Esophagus squamous epithelium (tissue), 5 donors: ENCODE results near the gene CABCOCO1. TPM values are rescaled to one million over a fixed set of nuclear protein-coding genes. Genes with fewer than 3 reads are reported as not detected.

ENCODE experiments used
- DNase-seq: peaks from one replicate; lab custom pipeline; 2025; lab: John Stamatoyannopoulos, UW
- H3K27ac ChIP-seq, 4 donors: fragments of 200-600 bp; sonication (generic); one replicate each; pipeline ENCODE4 v1.5.1; 2016 to 2019; ENCODE audit warnings: mild to moderate bottlenecking in 1 of 4
- H3K27me3 ChIP-seq, 4 donors: fragments of 200-600 bp; sonication (generic); 1 replicate in 3 of 4; 2 replicates in 1 of 4; pipeline versions ENCODE4 v1.5.1 to v1.6.0; 2017 to 2021; ENCODE audit warnings: antibody characterized with exemption in 1 of 4
- H3K36me3 ChIP-seq, 3 donors: fragments of 200-600 bp; sonication (generic); one replicate each; pipeline ENCODE4 v1.5.1; 2016 to 2019
- H3K4me1 ChIP-seq, 3 donors: fragments of 200-600 bp; sonication (generic); one replicate each; pipeline ENCODE4 v1.5.1; 2017 to 2019
- H3K4me3 ChIP-seq, 4 donors: fragments of 200-600 bp; sonication (generic); 1 replicate in 3 of 4; 2 replicates in 1 of 4; pipeline ENCODE4 v1.5.1; 2016 to 2019; ENCODE audit warnings: mild to moderate bottlenecking in 2 of 4, moderate library complexity in 1 of 4
- H3K9me3 ChIP-seq, 3 donors: fragments of 200-600 bp; sonication (generic); one replicate each; pipeline ENCODE4 v1.5.1; 2016 to 2019
- CTCF ChIP-seq, 6 experiments: fragments of 450-650 bp in 4 of 6; fragments of 200-600 bp in 2 of 6; sonication (generic) in 2 of 6; IDR thresholded peaks; one replicate each; pipeline ENCODE4 v1.5.1; 2016 to 2019; ENCODE audit warnings: antibody characterized with exemption in 6 of 6, mild to moderate bottlenecking in 4 of 6, moderate library complexity in 4 of 6
- POLR2A ChIP-seq, 4 donors: fragments of 450-650 bp; IDR thresholded peaks; one replicate each; pipeline ENCODE4 v1.6.1; 2017; ENCODE audit warnings: antibody characterized with exemption in 4 of 4, mild to moderate bottlenecking in 4 of 4, moderate library complexity in 3 of 4
- WGBS, 2 donors: methylation state at CpG; one replicate each; pipeline ENCODE4 v1.1.5; 2018; 5-methylcytosine and 5-hydroxymethylcytosine counted together
- intact Hi-C: fragments of 100-400 bp; cut with DNase I; formaldehyde crosslinking; loops from one replicate; pipeline ENCODE4 v1.15.0; 2022
- total RNA-seq, 4 donors: library from RNA; depleted of rRNA; stranded (reverse); fragments of >200 nt; gene quantifications; one replicate each; pipeline ENCODE4 v1.1.0, GENCODE V29; 2016
- donor health status: DM: yes; HTN: yes; CAD: no.

CABCOCO1 gene
- total RNA-seq, 4 donors from 2014 or later = 0.38 TPM; not detected in 3

- Histone ChIP-seq H3K4me1 (no peaks in the 10 kb centered on the region), H3K27ac (no peak overlapping the region), H3K9me3 (no peaks in the 10 kb centered on the region), H3K27me3 (no peaks in the 10 kb centered on the region), H3K36me3 (no peaks in the 10 kb centered on the region), H3K4me3 (no peak overlapping the region)
- intact Hi-C loops = no loop called here
- no peak for TF ChIP-seq CTCF (IDR thresholded peaks at IDR 0.05)
- DNase-seq = no peak
- 78 to 89% methylated on average over 3 of the region's 3 CpGs for WGBS, 2 donors
These were observed 29.8 kb downstream of the CABCOCO1 start for GRCh38 chr10:61692447-61693010.

GRCh38 chr10:61698968-61699655, 36.4 kb downstream of the CABCOCO1 start:
- Histone ChIP-seq H3K9me3 (no peaks in the 10 kb centered on the region), H3K27me3 (no peaks in the 10 kb centered on the region), H3K4me3 (no peak overlapping the region), H3K36me3 (no peaks in the 10 kb centered on the region), H3K4me1 (no peaks in the 10 kb centered on the region), H3K27ac (no peak overlapping the region)
- 76 to 80% methylated on average over 4 of the region's 4 CpGs for WGBS, 2 donors
- intact Hi-C loops = no loop called here
- no peak for TF ChIP-seq CTCF (IDR thresholded peaks at IDR 0.05)
- TF ChIP-seq POLR2A (IDR thresholded peaks at IDR 0.05) = no peak
- DNase-seq = no peak

- 46 to 53% methylated on average over 2 of the region's 2 CpGs for WGBS, 2 donors
- Histone ChIP-seq H3K27ac (no peak overlapping the region), H3K9me3 (no peaks in the 10 kb centered on the region), H3K36me3 (no peaks in the 10 kb centered on the region), H3K4me1 (no peaks in the 10 kb centered on the region), H3K4me3 (no peak overlapping the region), H3K27me3 (no peaks in the 10 kb centered on the region)
- no peak for DNase-seq
- intact Hi-C loops = no loop called here
- TF ChIP-seq POLR2A (IDR thresholded peaks at IDR 0.05) (no peak), CTCF (IDR thresholded peaks at IDR 0.05) (no peak)
These were observed 38.5 kb downstream of the CABCOCO1 start for GRCh38 chr10:61701055-61701705.

GRCh38 chr10:61701706-61702105, 39.0 kb downstream of the CABCOCO1 start:
- no peak for DNase-seq
- no peak overlapping the region for H3K27ac ChIP-seq
- H3K4me1 ChIP-seq = no peaks in the 10 kb centered on the region
- H3K9me3 ChIP-seq = no peaks in the 10 kb centered on the region
- no peaks in the 10 kb centered on the region for H3K27me3 ChIP-seq
- no peak for TF ChIP-seq POLR2A (IDR thresholded peaks at IDR 0.05)
- TF ChIP-seq CTCF (IDR thresholded peaks at IDR 0.05) = no peak
- no peaks in the 10 kb centered on the region for H3K36me3 ChIP-seq
- intact Hi-C loops = no loop called here
- H3K4me3 ChIP-seq = no peak overlapping the region
- WGBS, 2 donors = 62 to 73% methylated on average over 2 of the region's 2 CpGs

- no peak overlapping the region for H3K27ac ChIP-seq
- no peak for DNase-seq
- TF ChIP-seq POLR2A (IDR thresholded peaks at IDR 0.05) = no peak
- TF ChIP-seq CTCF (IDR thresholded peaks at IDR 0.05) = no peak
- intact Hi-C loops = no loop called here
- WGBS, 2 donors = 55 to 77% methylated on average over 2 of the region's 2 CpGs
- H3K4me3 ChIP-seq = no peak overlapping the region
- H3K36me3 ChIP-seq = no peaks in the 10 kb centered on the region
- H3K9me3 ChIP-seq = no peaks in the 10 kb centered on the region
- H3K27me3 ChIP-seq = no peaks in the 10 kb centered on the region
- no peaks in the 10 kb centered on the region for H3K4me1 ChIP-seq
These were observed 39.9 kb downstream of the CABCOCO1 start for GRCh38 chr10:61702584-61702983.
